ENCODE data around the gene EREG.

Gene EREG

DNA sequence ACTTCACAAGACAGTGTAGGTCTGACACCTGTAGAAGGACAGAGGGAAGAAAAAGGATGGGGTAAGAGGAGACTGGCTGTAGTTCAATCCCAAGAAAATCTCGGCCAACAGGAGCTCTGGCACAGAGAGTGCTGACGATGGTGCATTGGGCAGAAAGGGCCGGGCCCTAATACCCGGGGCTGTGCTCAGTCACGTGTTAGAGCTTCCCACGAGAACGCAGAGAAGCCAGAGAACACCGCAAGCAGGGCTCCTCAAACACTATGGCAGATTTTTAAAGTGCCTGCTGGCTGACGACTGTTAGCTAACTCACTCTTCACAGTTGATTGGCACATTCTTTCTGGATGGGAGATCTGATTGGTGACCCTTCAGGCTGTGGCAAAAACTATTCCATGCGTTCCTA lies 35.5 kb downstream of the EREG start:
- DNase-seq, result no peak
- H3K27me3 ChIP-seq (ENCODE audit: insufficient read depth, low read depth, severe bottlenecking), result no peaks in the 10 kb centered on the region
- H3K27ac ChIP-seq, result no peak overlapping the region
- no peak overlapping the region for H3K4me3 ChIP-seq (ENCODE audit: low read depth, low read length)
- H3K9me3 ChIP-seq (ENCODE audit: severe bottlenecking), result no peaks in the 10 kb centered on the region
- no peak for TF ChIP-seq CTCF (IDR thresholded peaks at IDR 0.05; ENCODE audit: low read depth, low read length)
- no peaks in the 10 kb centered on the region for H3K36me3 ChIP-seq

DNA sequence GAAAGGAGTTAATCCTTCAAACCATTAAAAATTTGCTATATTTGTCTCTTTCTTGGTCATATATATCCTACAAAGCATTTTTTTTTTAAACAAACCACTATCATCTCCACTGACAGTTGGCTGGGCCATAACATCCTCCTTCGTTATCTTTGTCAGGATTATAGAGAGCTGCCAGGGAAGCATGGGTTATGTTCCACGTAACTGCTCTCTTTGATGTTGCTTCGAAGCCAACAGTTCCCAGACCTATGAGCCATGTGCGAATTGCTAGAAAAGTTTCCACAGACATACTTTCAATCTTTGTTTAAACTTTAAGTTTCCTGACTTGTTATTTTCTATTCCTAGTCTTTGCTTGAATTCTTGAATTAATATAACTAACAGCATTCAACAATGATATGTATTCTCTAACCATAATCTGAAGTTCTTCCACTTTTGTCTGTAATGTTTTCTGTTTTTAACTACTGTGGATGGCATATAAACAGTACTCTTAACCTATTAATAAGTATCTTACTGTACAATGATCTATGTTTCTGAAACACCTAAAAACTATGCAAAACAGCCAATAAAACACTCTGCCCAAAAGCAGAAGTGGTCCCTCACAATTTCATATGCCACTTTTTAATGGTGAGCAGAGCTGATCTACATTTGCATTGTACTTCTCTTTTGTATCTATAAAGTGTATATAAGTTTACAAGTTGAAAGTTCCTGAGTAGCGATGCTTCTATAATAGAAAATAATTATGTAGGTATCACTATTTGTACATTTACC lies 37.9 kb downstream of the EREG start:
- Histone ChIP-seq H3K27ac (no peak overlapping the region), H3K9me3 (ENCODE audit: severe bottlenecking) (no peaks in the 10 kb centered on the region), H3K36me3 (no peaks in the 10 kb centered on the region), H3K27me3 (ENCODE audit: insufficient read depth, low read depth, severe bottlenecking) (no peaks in the 10 kb centered on the region), H3K4me3 (ENCODE audit: low read depth, low read length) (no peak overlapping the region)
- no peak for TF ChIP-seq CTCF (IDR thresholded peaks at IDR 0.05; ENCODE audit: low read depth, low read length)
- DNase-seq, result no peak

GRCh38 chr4:74407891-74408290 lies 42.9 kb downstream of the EREG start:
- H3K4me3 ChIP-seq (ENCODE audit: low read depth, low read length), result no peak overlapping the region
- H3K27me3 ChIP-seq (ENCODE audit: insufficient read depth, low read depth, severe bottlenecking), result no peaks in the 10 kb centered on the region
- TF ChIP-seq CTCF (IDR thresholded peaks at IDR 0.05; ENCODE audit: low read depth, low read length), result no peak
- H3K36me3 ChIP-seq, result no peaks in the 10 kb centered on the region
- H3K9me3 ChIP-seq (ENCODE audit: severe bottlenecking), result no peaks in the 10 kb centered on the region
- DNase-seq, result no peak
- H3K27ac ChIP-seq, result no peak overlapping the region

DNA sequence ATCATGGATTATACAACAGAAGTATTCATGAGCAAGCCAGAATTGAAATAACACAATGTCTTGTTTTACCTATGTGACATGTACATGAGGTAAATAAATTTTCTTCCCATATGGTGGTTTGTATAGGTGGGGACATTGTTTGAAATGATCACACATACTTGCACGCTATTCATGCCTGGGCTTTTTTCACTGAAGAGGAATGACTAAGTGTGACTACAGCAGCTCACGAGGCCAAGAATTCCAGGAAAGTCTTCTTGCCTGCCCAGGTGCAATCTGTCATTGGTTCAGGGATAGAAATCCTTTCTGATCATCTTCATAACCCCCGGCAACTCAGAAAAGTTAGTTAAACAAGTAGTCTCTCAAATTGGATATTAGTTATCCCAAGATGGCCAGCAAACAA lies 43.7 kb downstream of the EREG start:
- H3K27me3 ChIP-seq (ENCODE audit: insufficient read depth, low read depth, severe bottlenecking), result no peaks in the 10 kb centered on the region
- H3K9me3 ChIP-seq (ENCODE audit: severe bottlenecking), result no peaks in the 10 kb centered on the region

DNA sequence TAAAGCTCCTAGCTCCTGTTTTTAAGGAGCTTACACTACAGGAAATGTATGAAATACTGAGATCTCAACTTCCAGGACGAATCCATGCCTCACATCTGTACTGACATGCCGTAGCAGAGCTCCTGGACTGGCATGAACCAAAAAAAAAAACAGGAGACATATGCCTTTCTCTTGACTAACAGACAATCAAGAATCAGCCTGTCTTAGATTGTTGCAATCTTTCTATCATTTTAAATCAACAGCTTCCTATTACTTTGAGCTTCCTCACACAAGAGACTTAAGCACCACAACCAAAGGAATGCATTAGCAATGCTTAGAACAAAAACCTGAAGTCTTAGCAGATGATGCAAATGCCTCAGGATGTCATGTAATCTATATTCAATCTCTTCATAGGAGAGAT lies 45.3 kb downstream of the EREG start:
- no peak for TF ChIP-seq CTCF (IDR thresholded peaks at IDR 0.05; ENCODE audit: low read depth, low read length)
- DNase-seq, result no peak
- Histone ChIP-seq H3K27ac (no peak overlapping the region), H3K4me3 (ENCODE audit: low read depth, low read length) (no peak overlapping the region), H3K27me3 (ENCODE audit: insufficient read depth, low read depth, severe bottlenecking) (no peaks in the 10 kb centered on the region), H3K9me3 (ENCODE audit: severe bottlenecking) (no peaks in the 10 kb centered on the region), H3K36me3 (no peaks in the 10 kb centered on the region)

More for the DNA sequence above, 43.7 kb downstream of the EREG start:
- Histone ChIP-seq H3K36me3 (no peaks in the 10 kb centered on the region), H3K4me3 (ENCODE audit: low read depth, low read length) (no peak overlapping the region), H3K27ac (no peak overlapping the region)
- DNase-seq, result no peak
- TF ChIP-seq CTCF (IDR thresholded peaks at IDR 0.05; ENCODE audit: low read depth, low read length), result no peak

DNA sequence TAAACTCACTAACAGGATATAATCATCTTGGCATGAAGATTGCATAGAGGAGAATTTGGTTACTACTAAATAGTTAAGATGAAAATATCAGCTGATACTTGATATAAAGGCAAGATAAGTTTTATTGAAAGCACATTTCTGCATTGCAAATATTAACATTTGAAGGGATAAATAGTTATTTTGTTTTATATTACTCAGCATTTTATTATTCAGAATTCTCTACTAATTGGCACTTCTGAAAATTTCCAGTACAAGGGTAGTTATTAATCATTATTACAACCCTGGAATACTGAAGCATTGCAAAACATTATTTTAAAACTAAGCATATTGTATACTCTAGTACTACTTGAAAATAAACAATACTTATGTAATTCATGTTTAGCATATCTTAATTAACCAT lies 47.3 kb downstream of the EREG start:
- no peak for TF ChIP-seq CTCF (IDR thresholded peaks at IDR 0.05; ENCODE audit: low read depth, low read length)
- Histone ChIP-seq H3K36me3 (no peaks in the 10 kb centered on the region), H3K9me3 (ENCODE audit: severe bottlenecking) (no peaks in the 10 kb centered on the region), H3K27ac (no peak overlapping the region), H3K27me3 (ENCODE audit: insufficient read depth, low read depth, severe bottlenecking) (no peaks in the 10 kb centered on the region), H3K4me3 (ENCODE audit: low read depth, low read length) (no peak overlapping the region)
- DNase-seq, result no peak
